Neutrophil (primary cell): Measurements from ENCODE around the gene KMT2B.
"Not testable (repeated sequence)": the region's sequence is repeated elsewhere in the genome, so short reads cannot be mapped to it uniquely, and the experiment has no call there.

Experiments used
- H3K27ac ChIP-seq: fragments of 200-600 bp; sonication (generic); 2 replicates; pipeline ENCODE4 v1.5.1; 2016; ENCODE audit warnings: mild to moderate bottlenecking, moderate library complexity
- H3K27me3 ChIP-seq: fragments of 200-600 bp; sonication (generic); 2 replicates; pipeline ENCODE4 v1.6.0; 2016; ENCODE audit warnings: mild to moderate bottlenecking
- H3K36me3 ChIP-seq: fragments of 200-600 bp; sonication (generic); 2 replicates; pipeline ENCODE4 v1.5.1; 2017
- H3K4me1 ChIP-seq, 2 experiments: fragments of 200-600 bp in 1 of 2; sonication (generic) in 1 of 2; 1 replicate in 1 of 2; 2 replicates in 1 of 2; pipeline versions ENCODE4 v1.5.1 to v1.6.1; 2013 to 2016; ENCODE audit warnings: low read depth in 1 of 2, low read length in 1 of 2, mild to moderate bottlenecking in 1 of 2, moderate library complexity in 1 of 2; ENCODE audit not compliant: control insufficient read depth in 1 of 2, insufficient read depth in 1 of 2
- H3K4me3 ChIP-seq, 2 experiments: fragments of 200-600 bp in 1 of 2; sonication (generic) in 1 of 2; 1 replicate in 1 of 2; 2 replicates in 1 of 2; pipeline ENCODE4 v1.5.1; 2013 to 2016; ENCODE audit warnings: low read depth in 1 of 2, low read length in 1 of 2, mild to moderate bottlenecking in 1 of 2, moderate library complexity in 1 of 2
- H3K9me3 ChIP-seq: fragments of 200-600 bp; sonication (generic); 2 replicates; pipeline ENCODE4 v1.5.1; 2016
- TF ChIP-seq, protein P1 (sequence below): fragments of 200-600 bp; sonication (generic); IDR thresholded peaks from 2 replicates; pipeline ENCODE4 v1.5.1; 2016; ENCODE audit warnings: antibody characterized with exemption

The KMT2B gene

DNA sequence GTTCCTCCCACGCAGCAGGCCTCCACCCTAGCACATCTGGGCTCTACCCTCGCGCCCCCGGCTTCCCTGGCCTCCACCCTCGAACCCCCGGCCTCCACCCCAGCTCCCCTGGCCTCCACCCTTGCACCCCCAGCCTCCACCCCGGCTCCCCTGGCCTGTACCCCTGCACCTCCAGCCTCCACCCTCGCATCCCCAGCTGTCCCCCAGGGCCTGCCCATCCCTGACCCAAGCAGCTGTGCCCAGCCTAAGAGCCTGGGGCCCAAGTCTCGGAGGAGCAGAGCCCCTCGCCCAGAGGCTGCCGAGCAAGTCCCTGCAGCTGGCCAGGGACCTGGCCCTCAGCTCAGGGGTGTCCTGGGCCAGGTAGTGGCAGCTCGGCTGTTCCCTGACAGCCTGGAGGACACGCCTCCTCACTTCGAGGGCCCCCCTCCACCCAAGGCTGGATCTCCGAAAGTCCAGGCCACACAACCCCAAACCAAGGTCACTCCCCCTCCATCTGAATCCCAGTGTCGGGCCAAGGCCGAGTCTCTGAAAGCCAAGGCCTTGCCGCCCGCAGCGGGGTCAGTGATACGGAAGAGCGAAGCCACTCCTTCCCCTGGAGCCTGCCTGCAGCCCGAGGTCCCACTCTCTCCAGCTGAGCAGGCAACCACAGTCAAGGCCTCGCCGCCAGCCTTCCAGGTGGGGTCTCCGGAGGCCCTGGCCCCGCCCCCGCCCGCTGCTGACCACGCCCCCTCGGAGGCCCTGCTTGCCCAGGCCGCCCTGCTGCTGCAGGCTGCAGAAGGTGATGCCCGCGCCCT is 49.7 kb downstream of the KMT2B start:
- Histone ChIP-seq H3K9me3 (no peaks in the 10 kb centered on the region), H3K4me1 (no peaks in the 10 kb centered on the region), H3K27ac (no peak overlapping the region), H3K27me3 (no peaks in the 10 kb centered on the region), H3K36me3 (peaks cover 45% of the 10 kb centered on the region), H3K4me3 (no peak overlapping the region)
- TF ChIP-seq, protein P1, sequence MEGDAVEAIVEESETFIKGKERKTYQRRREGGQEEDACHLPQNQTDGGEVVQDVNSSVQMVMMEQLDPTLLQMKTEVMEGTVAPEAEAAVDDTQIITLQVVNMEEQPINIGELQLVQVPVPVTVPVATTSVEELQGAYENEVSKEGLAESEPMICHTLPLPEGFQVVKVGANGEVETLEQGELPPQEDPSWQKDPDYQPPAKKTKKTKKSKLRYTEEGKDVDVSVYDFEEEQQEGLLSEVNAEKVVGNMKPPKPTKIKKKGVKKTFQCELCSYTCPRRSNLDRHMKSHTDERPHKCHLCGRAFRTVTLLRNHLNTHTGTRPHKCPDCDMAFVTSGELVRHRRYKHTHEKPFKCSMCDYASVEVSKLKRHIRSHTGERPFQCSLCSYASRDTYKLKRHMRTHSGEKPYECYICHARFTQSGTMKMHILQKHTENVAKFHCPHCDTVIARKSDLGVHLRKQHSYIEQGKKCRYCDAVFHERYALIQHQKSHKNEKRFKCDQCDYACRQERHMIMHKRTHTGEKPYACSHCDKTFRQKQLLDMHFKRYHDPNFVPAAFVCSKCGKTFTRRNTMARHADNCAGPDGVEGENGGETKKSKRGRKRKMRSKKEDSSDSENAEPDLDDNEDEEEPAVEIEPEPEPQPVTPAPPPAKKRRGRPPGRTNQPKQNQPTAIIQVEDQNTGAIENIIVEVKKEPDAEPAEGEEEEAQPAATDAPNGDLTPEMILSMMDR, result no peak

GRCh38 chr19:35768082-35768421 is 50.2 kb downstream of the KMT2B start:
- H3K27me3 ChIP-seq, result no peaks in the 10 kb centered on the region
- no peak overlapping the region for H3K4me3 ChIP-seq
- no peaks in the 10 kb centered on the region for H3K9me3 ChIP-seq
- no peak overlapping the region for H3K27ac ChIP-seq
- TF ChIP-seq, protein P1, result no peak
- H3K36me3 ChIP-seq, result peaks cover 45% of the 10 kb centered on the region
- no peaks in the 10 kb centered on the region for H3K4me1 ChIP-seq

- not testable (repeated sequence) for H3K27ac ChIP-seq, H3K4me3 ChIP-seq, H3K27me3 ChIP-seq, H3K9me3 ChIP-seq
- peaks cover 15 to 19% of the 10 kb centered on the region in 2 experiments for H3K4me1 ChIP-seq
- H3K36me3 ChIP-seq, result peaks cover 16% of the 10 kb centered on the region
Measured at GRCh38 chr19:35772362-35772761, 54.6 kb downstream of the KMT2B start.

DNA sequence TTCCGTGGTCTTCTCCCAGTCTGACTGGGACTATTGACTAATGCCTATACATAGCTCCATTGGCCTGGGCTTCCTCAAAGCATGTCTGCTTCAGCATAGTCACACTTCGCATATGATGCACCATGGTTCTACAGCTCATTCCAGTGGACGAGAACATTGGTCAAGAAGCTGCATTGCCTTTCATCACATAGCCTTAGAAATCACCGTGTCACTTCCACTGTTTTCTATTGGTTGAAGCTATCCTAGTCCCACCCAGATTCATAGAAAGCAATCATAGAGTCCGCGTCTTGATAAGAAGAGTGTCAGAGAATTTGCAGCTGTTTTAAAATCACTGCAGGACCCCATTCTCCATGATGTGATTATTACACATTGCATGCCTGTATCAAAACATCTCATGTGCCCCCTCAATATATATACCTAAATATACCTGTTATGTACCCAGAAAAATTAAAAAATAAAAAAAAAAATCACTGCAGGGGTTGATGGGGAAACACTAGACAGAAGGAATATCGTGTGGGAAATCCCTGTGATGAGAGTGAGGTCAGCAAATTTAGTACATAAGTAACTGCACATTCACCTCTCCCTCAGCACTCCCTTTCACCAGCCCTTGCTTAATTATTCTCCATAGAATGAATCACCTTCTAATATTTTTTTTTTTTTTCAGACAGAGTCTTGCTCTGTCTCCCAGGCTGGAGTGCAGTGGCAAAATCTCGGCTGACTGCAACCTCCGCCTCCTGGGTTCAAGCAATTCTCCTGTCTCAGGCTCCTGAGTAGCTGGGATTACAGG is 55.4 kb downstream of the KMT2B start:
- Histone ChIP-seq H3K4me1 (peaks cover 15 to 19% of the 10 kb centered on the region in 2 experiments), H3K27ac (no peak overlapping the region), H3K36me3 (peaks cover 16% of the 10 kb centered on the region), H3K9me3 (no peaks in the 10 kb centered on the region), H3K27me3 (no peaks in the 10 kb centered on the region), H3K4me3 (no peak overlapping the region)
- TF ChIP-seq, protein P1, result no peak

DNA sequence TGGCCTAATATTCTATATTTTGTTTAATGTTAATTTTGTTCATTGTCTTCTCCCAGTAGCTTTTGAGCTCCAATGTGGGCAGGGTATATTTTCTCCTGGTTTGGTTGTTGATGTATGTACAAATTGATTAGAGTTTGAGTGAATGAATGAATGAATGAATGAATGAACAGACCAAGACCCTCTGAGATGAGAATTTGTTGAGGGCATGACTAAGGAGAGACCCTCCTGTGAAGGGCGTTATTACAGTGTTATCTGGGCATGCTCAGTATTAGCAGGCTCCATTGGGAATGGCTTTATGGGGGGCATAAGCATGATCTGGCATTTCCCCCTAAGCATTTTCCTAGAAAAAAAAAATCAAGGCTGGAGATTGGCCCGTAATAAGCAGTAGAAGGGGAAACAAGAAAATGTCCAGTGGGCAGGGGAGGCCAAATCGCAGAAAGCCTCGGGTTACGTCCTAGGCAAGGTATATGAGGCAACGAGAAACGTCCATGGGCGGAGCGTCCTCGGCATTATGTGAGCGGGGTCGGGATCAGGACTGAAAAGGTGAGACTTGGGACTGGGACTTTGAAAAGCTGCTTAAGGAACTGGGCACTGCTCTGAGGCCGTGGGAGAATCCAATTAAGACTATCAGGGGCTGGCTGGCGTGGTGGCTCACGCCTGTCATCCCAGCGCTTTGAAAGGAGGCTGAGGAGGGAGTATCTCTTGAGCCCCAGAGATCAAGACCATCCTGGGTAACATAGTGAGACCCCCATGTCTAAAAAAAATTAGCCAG is 56.7 kb downstream of the KMT2B start:
- H3K36me3 ChIP-seq, result peaks cover 20% of the 10 kb centered on the region
- H3K27me3 ChIP-seq, result no peaks in the 10 kb centered on the region
- H3K9me3 ChIP-seq, result no peaks in the 10 kb centered on the region
- H3K4me3 ChIP-seq, result peak overlapping the region; percentile 74 to 93
- H3K4me1 ChIP-seq, result peaks cover 15 to 19% of the 10 kb centered on the region in 2 experiments
- H3K27ac ChIP-seq, result no peak overlapping the region
- TF ChIP-seq, protein P1, result no peak
